Measurements from ENCODE around the gene XBP1. TPM values are rescaled to one million over a fixed set of nuclear protein-coding genes. Genes with fewer than 3 reads are reported as not detected.

The XBP1 gene
- total and polyA plus RNA-seq, 2 experiments from 2014 or later: 95.1 to 195 TPM

- no peak overlapping the region for H2AFZ ChIP-seq
- peak overlapping the region; percentile 63 for H3K27ac ChIP-seq (ENCODE audit: low read depth)
- Mint-ChIP-seq H3K27me3 (ENCODE audit: insufficient read depth, low read depth, poor library complexity) (peaks cover 14% of the 10 kb centered on the region), H3K4me1 (peaks cover 14% of the 10 kb centered on the region), H3K4me3 (no peak overlapping the region), H3K36me3 (ENCODE audit: low read depth) (no peaks in the 10 kb centered on the region), H3K9me3 (no peaks in the 10 kb centered on the region), H3K27ac (no peak overlapping the region)
- no peaks in the 10 kb centered on the region; the same call in none of the 2 replicates for H3K4me1 ChIP-seq (ENCODE audit: insufficient read depth)
- no peak overlapping the region for H3K4me3 ChIP-seq
- ATAC-seq: no peak
- H3K36me3 ChIP-seq (ENCODE audit: insufficient read depth): no peaks in the 10 kb centered on the region
- H3K27me3 ChIP-seq (ENCODE audit: insufficient read depth): no peaks in the 10 kb centered on the region
- no peak for TF ChIP-seq JUNB (IDR thresholded peaks at IDR 0.05; ENCODE audit: unreplicated experiment)
- no peak for TF ChIP-seq STAT1 (IDR thresholded peaks at IDR 0.05; ENCODE audit: unreplicated experiment)
- TF ChIP-seq ETS1 (IDR thresholded peaks at IDR 0.05): no peak
- H3K9me2 ChIP-seq (ENCODE audit: insufficient read depth): no peaks in the 10 kb centered on the region
- no peak for DNase-seq (ENCODE audit: low spot score)
- H4K20me1 ChIP-seq (replicated peaks; ENCODE audit: insufficient read depth): no peaks in the 10 kb centered on the region
- H3K4me2 ChIP-seq: no peak overlapping the region
- 0 out of 2 replicates have a peak, but pooled peaks cover 4% of the 10 kb centered on the region for H3F3A ChIP-seq (replicated peaks; ENCODE audit: low read depth)
- no peaks in the 10 kb centered on the region for H3K79me2 ChIP-seq (replicated peaks; ENCODE audit: insufficient read depth)
Measured at GRCh38 chr22:28815729-28816128, 15.4 kb upstream of the XBP1 start.

GRCh38 chr22:28815111-28815510 is 14.7 kb upstream of the XBP1 start:
- Histone ChIP-seq H3K4me2 (no peak overlapping the region), H3K4me3 (no peak overlapping the region), H3K79me2 (replicated peaks; ENCODE audit: insufficient read depth) (no peaks in the 10 kb centered on the region), H3K9me2 (ENCODE audit: insufficient read depth) (no peaks in the 10 kb centered on the region), H3K4me1 (ENCODE audit: insufficient read depth) (no peaks in the 10 kb centered on the region; the same call in none of the 2 replicates), H3K27me3 (ENCODE audit: insufficient read depth) (no peaks in the 10 kb centered on the region), H3F3A (replicated peaks; ENCODE audit: low read depth) (0 out of 2 replicates have a peak, but pooled peaks cover 4% of the 10 kb centered on the region), H4K20me1 (replicated peaks; ENCODE audit: insufficient read depth) (no peaks in the 10 kb centered on the region), H2AFZ (no peak overlapping the region), H3K36me3 (ENCODE audit: insufficient read depth) (no peaks in the 10 kb centered on the region), H3K27ac (ENCODE audit: low read depth) (peak overlapping the region; percentile 63)
- H3K9me3 Mint-ChIP-seq: no peaks in the 10 kb centered on the region
- peaks cover 14% of the 10 kb centered on the region for H3K27me3 Mint-ChIP-seq (ENCODE audit: insufficient read depth, low read depth, poor library complexity)
- H3K36me3 Mint-ChIP-seq (ENCODE audit: low read depth): no peaks in the 10 kb centered on the region
- no peak for ATAC-seq
- TF ChIP-seq CTCF (conservative IDR thresholded peaks at IDR 0.05; ENCODE audit: low read depth in 2 of 2) (no peak), ZNF331 (CRISPR knock-in tag; IDR thresholded peaks at IDR 0.05; ENCODE audit: low read depth) (no peak), NANOG (IDR thresholded peaks at IDR 0.05; ENCODE audit: borderline replicate concordance) (no peak), EZH2phosphoT487 (IDR thresholded peaks at IDR 0.05; ENCODE audit: unreplicated experiment) (no peak), POLR2AphosphoS5 (IDR thresholded peaks at IDR 0.05; ENCODE audit: low read depth) (no peak), REST (IDR thresholded peaks at IDR 0.05; ENCODE audit: unreplicated experiment) (no peak), STAT1 (IDR thresholded peaks at IDR 0.05; ENCODE audit: unreplicated experiment) (no peak)
- H3K4me1 Mint-ChIP-seq: peaks cover 14% of the 10 kb centered on the region
- DNase-seq (ENCODE audit: low spot score): no peak
- H3K4me3 Mint-ChIP-seq: no peak overlapping the region
- 0 out of 2 replicates have a peak overlapping the region, but pooled peaks have one; percentile 21 for H3K27ac Mint-ChIP-seq
